Ectodermal cell (in vitro differentiated cells): Measurements from ENCODE around the gene CFP.

Experiments
- H3K27ac ChIP-seq: 2 replicates; pipeline ENCODE4 v1.7.0; 2013; ENCODE audit warnings: mild to moderate bottlenecking, low read depth, low read length; ENCODE audit not compliant: insufficient read depth, poor library complexity, severe bottlenecking
- H3K27me3 ChIP-seq: 2 replicates; pipeline ENCODE4 v1.7.0; 2013; ENCODE audit warnings: mild to moderate bottlenecking, low read length; ENCODE audit not compliant: insufficient read depth, control insufficient read depth, poor library complexity, severe bottlenecking
- H3K36me3 ChIP-seq: one replicate; pipeline ENCODE4 v1.7.0; 2013; ENCODE audit warnings: low read length; ENCODE audit not compliant: control insufficient read depth, insufficient read depth
- H3K4me1 ChIP-seq: one replicate; pipeline ENCODE4 v1.7.0; 2013; ENCODE audit warnings: low read length; ENCODE audit not compliant: control insufficient read depth, insufficient read depth
- H3K4me3 ChIP-seq: 2 replicates; pipeline ENCODE4 v1.7.0; 2013; ENCODE audit warnings: low read depth, low read length, control low read depth; ENCODE audit not compliant: insufficient read depth
- H3K9me3 ChIP-seq: 2 replicates; pipeline ENCODE4 v1.7.0; 2013; ENCODE audit warnings: mild to moderate bottlenecking, low read length, moderate library complexity; ENCODE audit not compliant: control insufficient read depth
- WGBS, 2 experiments: methylation state at CpG; one replicate each; pipeline ENCODE4 v1.1.7; 2013; ENCODE audit warnings: missing lambda C conversion rate in 2 of 2; 5-methylcytosine and 5-hydroxymethylcytosine counted together

The CFP gene

DNA sequence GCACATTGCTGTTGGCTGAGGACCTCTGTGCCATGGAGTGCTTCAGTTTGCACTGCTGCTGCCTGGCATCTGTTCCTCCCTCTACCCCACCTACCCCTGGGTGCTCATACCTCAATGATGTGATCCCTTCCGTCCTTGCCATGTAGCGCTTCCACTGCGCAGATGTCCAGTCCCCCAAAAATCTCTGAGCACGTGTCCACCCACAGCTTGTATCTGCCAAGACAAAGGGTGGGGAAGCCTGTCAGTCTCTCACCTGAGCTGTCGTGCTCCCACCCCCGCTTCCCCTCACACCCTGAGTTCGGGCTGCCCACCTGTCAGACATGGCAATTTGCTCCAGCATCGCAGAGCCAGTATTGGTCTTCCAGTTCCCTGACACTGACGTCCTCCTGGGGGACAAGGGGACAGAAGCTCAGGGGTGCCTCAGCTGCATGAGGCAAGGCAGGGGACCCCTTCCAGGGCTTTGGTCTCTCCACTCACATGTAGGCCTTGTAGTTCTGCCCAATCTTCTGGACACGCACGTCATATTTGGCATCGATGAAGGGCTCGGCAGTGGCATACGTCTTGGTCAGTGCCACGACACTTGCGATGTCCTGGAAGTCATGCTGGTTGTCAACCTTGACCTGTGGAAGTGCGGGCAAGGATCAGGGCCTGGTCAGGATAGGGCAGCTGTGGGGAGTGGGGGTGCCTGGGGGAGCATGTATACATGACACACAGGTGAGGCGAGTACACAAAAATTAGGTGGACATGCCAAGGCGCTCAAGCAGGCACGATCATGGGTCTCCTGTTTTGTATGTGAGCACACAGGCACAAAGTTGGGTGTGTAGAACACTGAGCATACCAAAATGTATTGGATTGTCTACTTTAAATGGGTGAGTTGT, 53.5 kb downstream of the CFP start:
- no peaks in the 10 kb centered on the region for H3K36me3 ChIP-seq

DNA sequence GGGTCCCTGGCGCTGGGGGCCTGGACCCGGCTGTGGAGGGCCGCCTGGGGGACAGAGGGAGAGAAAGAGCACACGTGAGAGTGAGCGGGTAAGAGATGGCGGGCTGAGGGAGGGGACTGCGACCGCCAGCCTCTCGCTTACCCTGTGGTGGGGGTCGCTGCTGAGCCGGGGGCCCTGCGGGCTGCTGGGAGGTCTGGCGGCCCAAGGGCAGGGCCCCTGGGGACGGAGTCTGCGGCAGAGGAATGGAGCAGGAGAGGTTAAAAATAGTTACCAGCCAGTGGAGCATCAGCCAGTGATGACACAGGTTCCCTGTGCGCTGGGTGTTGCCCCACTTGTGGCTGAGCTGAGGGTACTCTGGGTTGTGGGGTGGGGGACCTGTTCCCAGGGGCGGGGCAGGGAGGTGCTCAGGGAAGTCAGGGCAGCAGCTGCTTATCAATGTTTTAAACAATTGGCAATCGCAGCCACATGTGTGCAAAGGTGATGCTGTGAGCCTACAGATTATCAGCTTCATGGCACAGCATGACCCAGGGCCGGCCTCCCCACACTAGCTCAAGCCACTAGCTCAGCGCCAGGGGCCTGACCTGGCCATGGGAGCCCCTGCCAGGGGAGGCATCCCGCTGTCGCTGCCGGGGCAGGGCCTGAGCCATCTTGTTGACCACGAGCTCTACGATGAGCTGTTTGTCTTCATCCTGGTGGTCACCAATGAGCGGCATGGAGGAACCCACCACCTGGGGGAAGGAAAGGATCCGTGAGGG, 55.0 kb downstream of the CFP start:
- H3K4me3 ChIP-seq: peak overlapping the region; percentile 39
- no peak overlapping the region for H3K27ac ChIP-seq

More for the DNA sequence above, 53.5 kb downstream of the CFP start:
- Histone ChIP-seq H3K9me3 (no peaks in the 10 kb centered on the region), H3K27me3 (no peaks in the 10 kb centered on the region), H3K4me3 (no peak overlapping the region), H3K4me1 (no peaks in the 10 kb centered on the region), H3K27ac (no peak overlapping the region)
- WGBS, 2 experiments: 94 to 95% methylated on average over 20 of the region's 20 CpGs

GRCh38 chrX:47574076-47574546, 55.6 kb downstream of the CFP start:
- Histone ChIP-seq H3K4me3 (peak overlapping the region; percentile 39), H3K27ac (peak overlapping the region; percentile 74), H3K9me3 (no peaks in the 10 kb centered on the region), H3K27me3 (no peaks in the 10 kb centered on the region), H3K4me1 (no peaks in the 10 kb centered on the region), H3K36me3 (no peaks in the 10 kb centered on the region)
- WGBS, 2 experiments: 4% methylated on average over 40 to 41 of the region's 41 CpGs

More for the DNA sequence above, 55.0 kb downstream of the CFP start:
- H3K36me3 ChIP-seq: no peaks in the 10 kb centered on the region
- no peaks in the 10 kb centered on the region for H3K9me3 ChIP-seq
- H3K4me1 ChIP-seq: no peaks in the 10 kb centered on the region
- no peaks in the 10 kb centered on the region for H3K27me3 ChIP-seq
- WGBS, 2 experiments: 35 to 37% methylated on average over 27 of the region's 27 CpGs

GRCh38 chrX:47573341-47574075, 56.2 kb downstream of the CFP start:
- Histone ChIP-seq H3K36me3 (no peaks in the 10 kb centered on the region), H3K27ac (peak overlapping the region; percentile 74), H3K27me3 (no peaks in the 10 kb centered on the region), H3K9me3 (no peaks in the 10 kb centered on the region), H3K4me1 (no peaks in the 10 kb centered on the region), H3K4me3 (peak overlapping the region; percentile 39)
- WGBS, 2 experiments: 11 to 12% methylated on average over 20 of the region's 20 CpGs
